Measurements from ENCODE around the gene TMX3.

GRCh38 chr18:68638613-68639012, 76.3 kb downstream of the TMX3 start:
- TF ChIP-seq CTCF (IDR thresholded peaks at IDR 0.05) (no peak), POLR2A (IDR thresholded peaks at IDR 0.05) (no peak)
